ENCODE measurements around the gene CHPF. TPM values are rescaled to one million over a fixed set of nuclear protein-coding genes. Genes with fewer than 3 reads are reported as not detected.
A peak's percentile ranks its signal among the peaks of the same experiment; 100 is the strongest.

CHPF gene
- total RNA-seq, 6 experiments from 2014 or later = 116 to 190 (median 139) TPM

DNA sequence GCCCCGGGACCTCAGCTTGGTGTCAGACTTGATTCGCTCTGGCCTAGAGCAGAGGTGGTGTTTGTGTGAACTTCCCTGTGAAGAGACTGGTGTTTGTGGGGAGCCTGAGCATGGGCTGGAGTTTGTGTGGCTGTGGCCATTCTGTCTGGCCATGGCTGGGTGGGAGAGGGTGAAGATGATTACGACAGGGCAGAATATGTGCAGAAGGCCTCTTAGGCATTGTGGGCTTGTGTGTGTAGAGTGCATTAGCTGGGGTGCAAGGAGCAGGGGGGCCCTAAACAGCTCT is 17.2 kb upstream of the CHPF start:
- Mint-ChIP-seq H3K36me3 (ENCODE audit: low read depth) (peaks cover 4% of the 10 kb centered on the region; the same call in 1 of the 2 replicates), H3K4me1 (ENCODE audit: low read depth) (peaks cover 7% of the 10 kb centered on the region; the same call in 1 of the 2 replicates), H3K27ac (no peak overlapping the region), H3K4me3 (no peak overlapping the region), H3K27me3 (ENCODE audit: insufficient read depth) (no peaks in the 10 kb centered on the region; the same call in 1 of the 2 replicates), H3K9me3 (no peaks in the 10 kb centered on the region)
- TF ChIP-seq, protein P1, sequence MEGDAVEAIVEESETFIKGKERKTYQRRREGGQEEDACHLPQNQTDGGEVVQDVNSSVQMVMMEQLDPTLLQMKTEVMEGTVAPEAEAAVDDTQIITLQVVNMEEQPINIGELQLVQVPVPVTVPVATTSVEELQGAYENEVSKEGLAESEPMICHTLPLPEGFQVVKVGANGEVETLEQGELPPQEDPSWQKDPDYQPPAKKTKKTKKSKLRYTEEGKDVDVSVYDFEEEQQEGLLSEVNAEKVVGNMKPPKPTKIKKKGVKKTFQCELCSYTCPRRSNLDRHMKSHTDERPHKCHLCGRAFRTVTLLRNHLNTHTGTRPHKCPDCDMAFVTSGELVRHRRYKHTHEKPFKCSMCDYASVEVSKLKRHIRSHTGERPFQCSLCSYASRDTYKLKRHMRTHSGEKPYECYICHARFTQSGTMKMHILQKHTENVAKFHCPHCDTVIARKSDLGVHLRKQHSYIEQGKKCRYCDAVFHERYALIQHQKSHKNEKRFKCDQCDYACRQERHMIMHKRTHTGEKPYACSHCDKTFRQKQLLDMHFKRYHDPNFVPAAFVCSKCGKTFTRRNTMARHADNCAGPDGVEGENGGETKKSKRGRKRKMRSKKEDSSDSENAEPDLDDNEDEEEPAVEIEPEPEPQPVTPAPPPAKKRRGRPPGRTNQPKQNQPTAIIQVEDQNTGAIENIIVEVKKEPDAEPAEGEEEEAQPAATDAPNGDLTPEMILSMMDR (IDR thresholded peaks at IDR 0.05) = no peak
- DNase-seq = no peak

DNA sequence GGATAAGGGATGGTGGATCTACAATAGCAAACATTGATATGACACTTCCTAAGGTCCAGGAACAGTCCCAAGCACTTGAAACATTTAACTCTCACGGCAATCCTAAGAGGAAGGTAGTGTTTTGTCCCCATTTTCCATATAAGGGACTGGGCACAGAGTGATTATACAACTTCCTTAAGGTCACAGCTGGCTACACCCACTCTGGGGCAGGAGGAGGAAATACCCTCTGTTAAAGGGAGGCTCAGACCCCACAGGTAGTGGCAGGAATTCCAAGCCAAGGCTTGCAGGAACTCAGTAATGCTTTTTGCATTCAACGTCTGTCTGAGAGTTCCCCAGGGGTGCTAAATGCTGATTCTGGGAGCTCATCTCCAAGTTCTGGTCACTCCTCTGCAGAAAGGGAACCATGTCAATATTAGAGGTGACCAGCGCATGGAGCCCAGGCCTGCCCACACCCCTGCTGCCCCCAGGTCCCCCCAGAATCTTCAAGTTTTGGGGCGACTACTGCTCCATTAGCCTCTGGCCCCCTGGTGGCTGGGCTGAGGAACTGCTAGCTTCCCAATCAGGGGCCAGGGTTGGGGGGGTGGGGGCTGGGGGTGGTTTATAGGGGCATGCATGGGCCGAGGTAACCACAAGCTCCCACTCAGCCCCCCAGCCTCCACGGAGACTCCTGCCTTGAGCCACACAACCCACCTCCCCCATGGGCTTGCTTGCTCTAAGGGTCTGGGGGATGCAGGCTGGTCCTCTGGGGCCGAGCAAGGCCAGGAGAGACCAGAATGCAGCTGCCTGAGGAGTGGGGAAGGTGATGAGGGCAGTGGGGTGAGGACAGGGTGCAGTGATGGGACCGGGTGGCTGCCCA is 16.7 kb upstream of the CHPF start:
- no peak for DNase-seq
- peaks cover 7% of the 10 kb centered on the region; the same call in 1 of the 2 replicates for H3K4me1 Mint-ChIP-seq (ENCODE audit: low read depth)
- no peaks in the 10 kb centered on the region; the same call in none of the 2 replicates for H3K27me3 Mint-ChIP-seq (ENCODE audit: insufficient read depth)
- no peak overlapping the region for H3K27ac Mint-ChIP-seq
- TF ChIP-seq, protein P1 (IDR thresholded peaks at IDR 0.05) = peak; percentile 94
- no peaks in the 10 kb centered on the region for H3K9me3 Mint-ChIP-seq
- peaks cover 4% of the 10 kb centered on the region; the same call in 1 of the 2 replicates for H3K36me3 Mint-ChIP-seq (ENCODE audit: low read depth)
- H3K4me3 Mint-ChIP-seq = no peak overlapping the region

DNA sequence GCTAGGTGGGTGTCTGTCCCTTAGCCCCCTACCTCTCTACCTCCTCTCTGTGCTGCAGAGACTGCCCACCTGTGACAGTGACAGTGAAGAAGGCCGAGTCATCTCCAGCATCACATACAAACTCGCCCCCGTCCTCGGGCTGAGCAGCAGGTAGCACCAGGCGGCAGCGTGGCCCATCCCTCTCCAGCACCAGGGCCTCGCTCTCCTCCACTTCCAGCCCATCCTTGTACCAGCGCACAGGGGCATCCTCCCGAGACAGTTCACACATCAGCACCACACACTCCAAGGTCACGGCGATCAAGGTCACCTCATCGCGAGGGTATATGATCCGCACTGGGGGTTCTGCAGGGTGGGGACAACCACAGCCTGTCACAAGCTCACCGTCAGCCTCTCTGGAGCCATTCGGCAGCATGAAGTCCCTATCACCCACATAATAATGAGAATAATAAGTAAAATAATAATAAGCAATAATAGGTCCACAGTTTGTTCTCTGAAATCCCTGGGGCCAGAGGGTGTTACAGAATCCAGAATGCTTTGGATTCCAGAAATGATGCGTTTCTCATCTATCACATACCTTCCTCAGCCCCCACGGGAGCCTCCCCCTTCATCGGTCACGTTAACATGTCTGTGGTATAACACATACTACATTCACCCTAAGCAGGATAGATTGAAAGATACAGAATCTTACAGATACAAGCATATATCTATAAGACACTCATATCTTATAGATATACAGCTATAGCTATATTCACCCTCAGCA is 15.7 kb upstream of the CHPF start:
- Mint-ChIP-seq H3K36me3 (ENCODE audit: low read depth) (peaks cover under 1% of the 10 kb centered on the region; the same call in 1 of the 2 replicates), H3K4me3 (no peak overlapping the region), H3K27me3 (ENCODE audit: insufficient read depth) (no peaks in the 10 kb centered on the region; the same call in none of the 2 replicates), H3K27ac (no peak overlapping the region), H3K4me1 (ENCODE audit: low read depth) (peaks cover 7% of the 10 kb centered on the region; the same call in 1 of the 2 replicates), H3K9me3 (no peaks in the 10 kb centered on the region)
- no peak for DNase-seq
- TF ChIP-seq, protein P1 (IDR thresholded peaks at IDR 0.05) = no peak

DNA sequence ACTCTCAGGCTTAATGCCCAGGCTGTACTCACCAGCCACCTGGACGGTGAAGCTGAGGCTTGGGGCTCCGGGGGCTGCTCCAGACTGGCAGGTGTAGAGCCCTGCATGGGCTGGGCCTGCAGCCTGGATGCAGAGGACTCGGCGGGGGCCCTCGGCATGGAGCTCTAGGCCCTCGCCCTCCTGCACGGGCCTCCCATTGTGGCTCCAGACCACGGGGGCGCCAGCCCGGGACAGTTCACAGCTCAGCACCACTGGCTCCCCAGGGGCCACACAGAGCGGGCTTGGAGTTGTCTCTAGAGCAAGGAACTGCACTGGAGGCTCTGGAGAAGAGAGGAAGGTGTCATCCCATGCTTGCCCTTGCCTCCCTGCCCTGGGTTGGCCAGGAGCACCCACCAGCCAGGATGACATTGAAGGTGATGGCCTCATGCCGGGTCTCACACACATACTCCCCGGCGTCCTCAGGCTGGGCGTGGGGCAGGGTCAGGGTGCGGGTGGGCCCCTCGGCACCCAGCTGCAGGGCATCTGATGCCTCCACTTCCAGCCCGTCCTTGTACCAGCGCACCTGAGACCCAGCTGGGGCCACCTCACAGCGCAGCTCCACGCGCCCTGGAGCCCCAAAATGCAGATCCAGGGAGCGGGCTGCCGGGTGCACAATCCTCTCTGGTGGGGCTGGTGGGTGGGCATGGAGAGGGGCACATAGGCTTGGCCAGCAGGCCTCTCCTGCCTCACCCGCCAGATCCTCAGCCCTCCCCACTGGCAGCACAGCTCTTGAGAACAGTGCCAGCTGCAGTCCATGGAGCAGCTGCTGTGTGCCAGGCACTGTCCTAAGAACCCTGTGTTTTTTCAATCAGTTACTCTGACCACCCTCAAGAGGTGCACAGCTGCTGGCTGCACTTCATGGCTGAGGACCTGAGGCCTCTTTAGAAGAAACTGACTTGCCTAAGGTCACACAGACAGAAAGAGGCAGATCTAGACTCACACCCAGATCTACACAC is 14.5 kb upstream of the CHPF start:
- peaks cover 7% of the 10 kb centered on the region; the same call in 1 of the 2 replicates for H3K4me1 Mint-ChIP-seq (ENCODE audit: low read depth)
- DNase-seq = no peak
- no peaks in the 10 kb centered on the region for H3K9me3 Mint-ChIP-seq
- no peak overlapping the region for H3K4me3 Mint-ChIP-seq
- H3K36me3 Mint-ChIP-seq (ENCODE audit: low read depth) = no peaks in the 10 kb centered on the region
- H3K27me3 Mint-ChIP-seq (ENCODE audit: insufficient read depth) = no peaks in the 10 kb centered on the region; the same call in none of the 2 replicates
- TF ChIP-seq, protein P1 (IDR thresholded peaks at IDR 0.05) = no peak
- H3K27ac Mint-ChIP-seq = no peak overlapping the region

DNA sequence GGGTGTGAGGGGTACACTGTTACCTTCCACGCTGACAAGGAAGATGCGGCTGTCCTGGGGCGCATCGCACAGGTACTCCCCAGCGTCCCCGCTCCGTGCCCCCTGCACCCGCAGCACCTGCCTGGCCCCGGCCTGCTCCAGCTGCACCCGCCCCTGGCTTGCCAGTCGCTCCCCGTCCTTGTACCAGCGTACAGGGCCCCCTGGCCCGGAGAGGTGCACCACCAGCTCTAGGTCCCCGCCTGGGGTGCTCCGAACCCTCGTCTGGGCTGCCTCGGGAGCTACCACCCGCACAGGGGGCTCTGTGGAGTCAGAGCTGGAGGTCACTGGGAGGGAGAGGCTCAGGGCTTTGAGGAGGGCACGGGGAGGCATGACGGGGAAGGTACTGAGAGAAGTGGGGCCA is 13.7 kb upstream of the CHPF start:
- no peak overlapping the region for H3K4me3 Mint-ChIP-seq
- H3K9me3 Mint-ChIP-seq = no peaks in the 10 kb centered on the region
- H3K27ac Mint-ChIP-seq = no peak overlapping the region
- peaks cover 7% of the 10 kb centered on the region; the same call in 1 of the 2 replicates for H3K4me1 Mint-ChIP-seq (ENCODE audit: low read depth)
- no peaks in the 10 kb centered on the region; the same call in none of the 2 replicates for H3K27me3 Mint-ChIP-seq (ENCODE audit: insufficient read depth)
- TF ChIP-seq, protein P1 (IDR thresholded peaks at IDR 0.05) = no peak
- no peak for DNase-seq
- H3K36me3 Mint-ChIP-seq (ENCODE audit: low read depth) = no peaks in the 10 kb centered on the region

Measured in HFFc6 (cell line).